A549 treated with RU486 at 1 μM for 4 hours (cell line): ENCODE data around the gene GPS1. TPM values are rescaled to one million over a fixed set of nuclear protein-coding genes. Genes with fewer than 3 reads are reported as not detected.

ENCODE experiments used
- total RNA-seq: library from RNA; stranded (reverse); fragments of 200-300 nt; extraction: Qiagen RNA extraction; gene quantifications from 5 replicates; pipeline ENCODE4 v1.2.3, GENCODE V29; 2022; ENCODE audit warnings: low read depth

GPS1 gene
- total RNA-seq, result 94.9 to 150 TPM (median 141 TPM) in 5 replicates

GRCh38 chr17:82051776-82052637 is at the start of gene GPS1, which contains the start of gene RFNG:
GPS1 (plus strand) TSS chr17:82051898; CDS start chr17:82051932, 34 bp downstream.
RFNG (minus strand) TSS chr17:82051811; CDS start chr17:82051766, 45 bp downstream.

GRCh38 chr17:82022310-82022980 is 29.3 kb upstream of the GPS1 start, which contains the start of gene CENPX:
CENPX (minus strand) TSS chr17:82022878; CDS start chr17:82022861, 17 bp downstream.

DNA sequence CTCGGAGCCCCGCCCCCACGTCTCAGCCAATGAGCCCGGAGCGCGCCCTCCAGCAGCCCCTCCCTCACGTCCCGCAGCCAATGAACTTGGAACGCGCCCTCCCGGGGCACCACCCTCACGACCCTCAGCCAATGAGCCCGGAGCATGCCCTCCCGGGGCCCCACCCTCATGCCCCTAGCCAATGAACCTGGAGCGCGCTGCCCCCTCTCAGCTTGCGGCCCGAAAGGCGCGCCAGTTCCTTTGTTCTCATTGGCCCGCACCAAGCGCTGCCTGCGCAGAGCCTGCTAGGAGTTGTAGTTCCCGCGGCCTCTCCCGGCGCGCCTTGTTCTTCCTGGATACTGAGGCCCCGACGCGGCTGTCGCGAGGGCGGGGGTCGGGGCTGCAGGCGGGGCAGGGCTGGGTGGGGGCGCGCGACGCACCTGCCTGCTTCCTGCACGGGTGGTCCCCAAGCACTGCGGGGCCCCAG is 28.7 kb upstream of the GPS1 start, which contains the start of gene LRRC45:
Gene LRRC45, plus strand, starts transcription at position 325 of the 466 bp plus-strand sequence. CDS start 339 bp downstream, outside the sequence.

GRCh38 chr17:82031303-82031884 is 20.3 kb upstream of the GPS1 start, which contains the start of gene RAC3:
RAC3 (plus strand) TSS chr17:82031678; CDS start chr17:82031762, 84 bp downstream.

GRCh38 chr17:82037092-82037888 is 14.4 kb upstream of the GPS1 start, which contains the start of gene DCXR:
DCXR (minus strand) TSS chr17:82037697; CDS start chr17:82037682, 15 bp downstream.

GRCh38 chr17:82065638-82066303 is 14.1 kb downstream of the GPS1 start, which contains the start of gene DUS1L:
DUS1L (minus strand) TSS chr17:82065804; CDS start chr17:82065059, 745 bp downstream.

DNA sequence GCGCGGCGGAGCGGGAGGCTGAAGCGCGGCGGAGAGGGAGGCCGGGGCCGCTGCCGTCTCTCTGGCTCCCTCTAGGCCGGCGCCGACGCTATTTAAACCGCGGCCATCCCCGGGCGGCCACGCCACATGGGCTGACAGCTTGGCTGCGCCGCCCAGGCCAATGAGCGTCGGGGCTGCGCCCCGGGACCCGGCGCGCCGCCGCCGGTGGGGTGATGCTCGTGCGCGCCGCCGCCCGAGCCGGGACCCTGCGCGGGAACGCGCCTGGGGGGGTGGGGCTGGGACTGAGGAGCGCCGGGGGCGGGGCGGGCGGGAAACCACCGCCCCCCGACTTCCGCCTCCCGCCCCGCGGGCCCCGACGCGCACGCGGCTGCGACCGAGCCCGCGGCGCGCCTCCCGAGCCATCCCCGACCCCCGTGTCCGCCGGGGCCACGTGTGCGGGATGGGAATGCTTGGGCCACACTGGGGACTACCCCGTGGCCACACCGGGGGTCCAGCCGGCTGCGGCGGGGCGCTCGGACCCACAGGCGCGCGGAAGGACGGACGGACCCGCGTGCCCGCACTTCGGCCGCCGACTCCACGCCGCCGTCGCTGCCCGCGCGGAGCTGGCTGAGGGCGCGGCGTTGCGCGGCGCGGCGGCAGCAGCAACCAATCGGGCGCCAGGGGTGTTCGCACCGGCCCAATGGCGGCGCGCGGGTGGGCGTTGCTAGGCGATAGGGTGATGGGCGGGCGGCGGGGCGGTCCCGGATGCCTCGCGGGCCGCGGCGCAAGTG is 46.7 kb downstream of the GPS1 start, which contains the start of gene FASN:
Gene FASN, minus strand, starts transcription at position 68 of the 770 bp plus-strand sequence. CDS start 1,791 bp downstream, outside the sequence.

Other genes starting within 250 kb of the GPS1 start
- 0.13 to 0.36 TPM (median 0.17 TPM) in 4 of 5 replicates, not detected in the other for gene GCGR, start 247.7 kb upstream of the GPS1 start, total RNA-seq
- gene MCRIP1, start 218.6 kb upstream of the GPS1 start, total RNA-seq, result 75.2 to 107 TPM (median 93.2 TPM) in 5 replicates
- 0.27 to 0.61 TPM (median 0.32 TPM) in 3 of 5 replicates, not detected in the others for gene PPP1R27, start 216.8 kb upstream of the GPS1 start, total RNA-seq
- gene P4HB, start 191.4 kb upstream of the GPS1 start, total RNA-seq, result 695 to 762 TPM (median 718 TPM) in 5 replicates
- 531 to 682 TPM (median 648 TPM) in 5 replicates for gene ARHGDIA, start 180.6 kb upstream of the GPS1 start, total RNA-seq
- gene ALYREF, start 160.3 kb upstream of the GPS1 start, total RNA-seq, result 176 to 263 TPM (median 250 TPM) in 5 replicates
- gene ANAPC11, start 160.2 kb upstream of the GPS1 start, total RNA-seq, result 190 to 300 TPM (median 289 TPM) in 5 replicates
- gene NPB, start 149.7 kb upstream of the GPS1 start, total RNA-seq, result 0.38 to 0.73 TPM (median 0.45 TPM) in 5 replicates
- gene PCYT2, start 140.5 kb upstream of the GPS1 start, total RNA-seq, result 11.9 to 16.6 TPM (median 14.1 TPM) in 5 replicates
- 27.7 to 47.8 TPM (median 43.4 TPM) in 5 replicates for gene SIRT7, start 133.7 kb upstream of the GPS1 start, total RNA-seq
- gene MAFG, start 124.2 kb upstream of the GPS1 start, total RNA-seq, result 31.6 to 46.1 TPM (median 44.6 TPM) in 5 replicates
- gene PYCR1, start 114.6 kb upstream of the GPS1 start, total RNA-seq, result 59.4 to 91.2 TPM (median 87.0 TPM) in 5 replicates
- gene MYADML2, start 104.7 kb upstream of the GPS1 start, total RNA-seq, result not detected in 5 replicates
- 0.14 to 0.32 TPM (median 0.26 TPM) in 5 replicates for gene NOTUM, start 90.7 kb upstream of the GPS1 start, total RNA-seq
- 20.0 to 29.3 TPM (median 27.1 TPM) in 5 replicates for gene ASPSCR1, start 74.3 kb upstream of the GPS1 start, total RNA-seq
- gene CENPX, start 29.0 kb upstream of the GPS1 start, total RNA-seq, result 138 to 205 TPM (median 189 TPM) in 5 replicates
- gene LRRC45, start 28.6 kb upstream of the GPS1 start, total RNA-seq, result 8.8 to 16.1 TPM (median 14.6 TPM) in 5 replicates
- gene RAC3, start 20.2 kb upstream of the GPS1 start, total RNA-seq, result 24.7 to 40.1 TPM (median 34.9 TPM) in 5 replicates
- gene DCXR, start 14.2 kb upstream of the GPS1 start, total RNA-seq, result 64.9 to 106 TPM (median 95.3 TPM) in 5 replicates
- 16.8 to 25.3 TPM (median 23.1 TPM) in 5 replicates for gene RFNG, start 87 bp upstream of the GPS1 start, total RNA-seq
- 76.2 to 147 TPM (median 142 TPM) in 5 replicates for gene DUS1L, start 13.9 kb downstream of the GPS1 start, total RNA-seq
- 91.1 to 136 TPM (median 131 TPM) in 5 replicates for gene FASN, start 46.3 kb downstream of the GPS1 start, total RNA-seq
- 16.0 to 26.7 TPM (median 25.6 TPM) in 5 replicates for gene CCDC57, start 160.9 kb downstream of the GPS1 start, total RNA-seq
- 80.8 to 123 TPM (median 106 TPM) in 5 replicates for gene SLC16A3, start 177.1 kb downstream of the GPS1 start, total RNA-seq
- gene CSNK1D, start 221.8 kb downstream of the GPS1 start, total RNA-seq, result 138 to 180 TPM (median 174 TPM) in 5 replicates